ENCODE data around the gene DOC2A.

Gene DOC2A

DNA sequence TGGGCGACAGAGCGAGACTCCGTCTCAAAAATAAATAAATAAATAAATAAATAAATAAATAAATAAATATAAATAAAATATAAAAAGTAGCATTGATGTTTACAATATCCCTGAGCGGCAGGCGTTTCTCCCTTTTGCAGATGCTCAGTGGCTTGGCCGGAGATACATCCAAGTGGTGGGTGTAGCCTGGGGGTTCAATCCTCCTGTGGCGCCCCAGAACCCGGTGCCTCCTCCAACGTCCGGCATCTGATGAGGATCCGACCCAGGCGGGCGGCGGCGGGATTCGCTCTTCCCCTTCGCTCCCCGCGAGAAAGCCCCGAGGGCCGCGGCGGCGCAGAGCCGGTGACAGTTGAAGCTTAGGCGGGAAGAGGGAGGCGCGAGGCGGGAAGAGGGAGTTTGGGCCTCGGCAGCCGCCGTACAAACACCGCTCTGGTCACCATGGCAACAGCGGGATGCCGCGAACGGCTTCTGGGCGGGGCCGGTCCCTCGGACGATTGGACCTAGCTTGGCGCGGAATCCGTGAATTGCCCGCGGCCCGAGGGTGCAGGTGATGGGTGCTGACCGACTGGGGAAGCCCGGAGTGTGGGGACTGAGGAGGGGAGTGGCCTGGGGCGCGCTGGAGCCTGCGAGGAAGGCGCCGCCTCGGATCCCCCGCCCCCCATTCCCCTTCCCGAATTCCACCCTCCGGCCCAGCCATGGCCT, 42.0 kb upstream of the DOC2A start:
- intact Hi-C loops (cut with DNase I; ENCODE audit: low total_unique reads) = no loop called here
- Histone ChIP-seq H3K4me3 (peak overlapping the region; percentile 70 to 92), H3K27me3 (no peaks in the 10 kb centered on the region), H3K9me3 (no peaks in the 10 kb centered on the region), H3K36me3 (no peaks in the 10 kb centered on the region), H3K27ac (peak overlapping the region; percentile 57 to 61), H3K4me1 (peaks cover 0 to 29% (median 14%) of the 10 kb centered on the region in 4 donors)
- peak; percentile 84 to 96 for DNase-seq
- TF ChIP-seq, protein P1, sequence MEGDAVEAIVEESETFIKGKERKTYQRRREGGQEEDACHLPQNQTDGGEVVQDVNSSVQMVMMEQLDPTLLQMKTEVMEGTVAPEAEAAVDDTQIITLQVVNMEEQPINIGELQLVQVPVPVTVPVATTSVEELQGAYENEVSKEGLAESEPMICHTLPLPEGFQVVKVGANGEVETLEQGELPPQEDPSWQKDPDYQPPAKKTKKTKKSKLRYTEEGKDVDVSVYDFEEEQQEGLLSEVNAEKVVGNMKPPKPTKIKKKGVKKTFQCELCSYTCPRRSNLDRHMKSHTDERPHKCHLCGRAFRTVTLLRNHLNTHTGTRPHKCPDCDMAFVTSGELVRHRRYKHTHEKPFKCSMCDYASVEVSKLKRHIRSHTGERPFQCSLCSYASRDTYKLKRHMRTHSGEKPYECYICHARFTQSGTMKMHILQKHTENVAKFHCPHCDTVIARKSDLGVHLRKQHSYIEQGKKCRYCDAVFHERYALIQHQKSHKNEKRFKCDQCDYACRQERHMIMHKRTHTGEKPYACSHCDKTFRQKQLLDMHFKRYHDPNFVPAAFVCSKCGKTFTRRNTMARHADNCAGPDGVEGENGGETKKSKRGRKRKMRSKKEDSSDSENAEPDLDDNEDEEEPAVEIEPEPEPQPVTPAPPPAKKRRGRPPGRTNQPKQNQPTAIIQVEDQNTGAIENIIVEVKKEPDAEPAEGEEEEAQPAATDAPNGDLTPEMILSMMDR (IDR thresholded peaks at IDR 0.05) = no peak

DNA sequence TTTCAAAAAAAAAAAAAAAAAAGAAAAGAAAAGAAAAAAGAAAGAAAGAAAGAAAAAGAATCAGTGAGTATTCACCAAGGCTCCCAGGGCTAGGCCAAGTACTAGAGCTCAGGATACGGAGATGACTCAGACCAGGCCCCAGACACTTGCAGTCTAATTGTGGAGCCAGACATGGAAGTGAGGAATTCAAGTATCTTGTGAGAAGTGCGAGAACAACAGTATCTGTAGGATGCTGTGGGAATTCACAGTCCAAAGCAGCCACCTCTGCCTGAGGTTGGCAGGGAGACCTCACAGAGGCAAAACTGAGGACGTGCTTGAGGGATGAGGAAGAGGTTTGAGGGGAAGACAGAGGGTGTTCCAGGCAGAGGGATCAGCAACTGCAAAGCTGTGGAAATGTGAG, 40.7 kb upstream of the DOC2A start:
- Histone ChIP-seq H3K27me3 (peaks cover 0 to 3% of the 10 kb centered on the region in 2 donors), H3K4me3 (no peak overlapping the region), H3K9me3 (no peaks in the 10 kb centered on the region), H3K4me1 (peaks cover 0 to 29% (median 14%) of the 10 kb centered on the region in 4 donors), H3K36me3 (no peaks in the 10 kb centered on the region), H3K27ac (no peak overlapping the region)
- intact Hi-C loops (cut with DNase I; ENCODE audit: low total_unique reads) = no loop called here
- TF ChIP-seq, protein P1 (IDR thresholded peaks at IDR 0.05) = no peak
- DNase-seq = no peak

DNA sequence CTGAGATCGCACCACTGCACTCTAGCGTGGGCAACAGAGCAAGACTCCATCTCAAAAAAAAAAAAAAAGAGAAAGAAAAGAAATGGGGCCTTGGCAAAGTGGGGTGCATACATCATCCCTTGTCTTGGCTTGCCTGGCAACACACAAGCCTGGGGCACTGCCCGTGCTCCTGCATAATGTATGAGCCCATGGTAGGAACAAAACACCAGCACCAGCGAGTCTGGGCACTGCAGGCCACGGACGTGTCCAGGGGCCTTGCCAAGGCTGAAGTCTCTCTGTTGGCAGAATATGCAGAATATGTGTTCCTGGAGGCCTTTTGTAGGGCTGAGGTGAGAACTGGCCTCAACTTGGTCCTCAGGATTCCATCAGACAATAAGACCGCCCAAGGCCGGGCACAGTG, 39.0 kb upstream of the DOC2A start:
- Histone ChIP-seq H3K36me3 (no peaks in the 10 kb centered on the region), H3K27me3 (peaks cover 0 to 11% of the 10 kb centered on the region in 2 donors)
- intact Hi-C loops (cut with DNase I; ENCODE audit: low total_unique reads) = no loop called here

DNA sequence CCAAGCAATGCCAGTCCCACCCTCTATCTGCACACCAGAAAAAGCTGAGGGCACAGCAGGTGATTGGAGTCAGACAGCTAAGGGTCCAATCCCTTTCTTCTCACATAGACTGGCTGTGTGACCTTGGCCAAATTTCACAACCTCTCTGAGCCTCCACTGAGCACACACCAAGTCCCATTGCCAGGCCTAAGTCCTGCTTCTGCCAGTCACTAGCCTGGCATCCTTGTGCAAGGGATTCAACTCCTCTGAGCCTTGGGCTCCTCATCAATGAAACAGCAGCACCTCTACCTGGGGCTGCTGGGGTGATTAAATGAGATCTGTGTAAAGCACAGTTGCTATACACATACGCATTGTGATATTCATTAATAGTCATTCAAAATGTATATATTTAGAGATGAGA, 35.8 kb upstream of the DOC2A start:
- no peak overlapping the region for H3K27ac ChIP-seq
- intact Hi-C loops (cut with DNase I; ENCODE audit: low total_unique reads) = no loop called here
- TF ChIP-seq, protein P1 (IDR thresholded peaks at IDR 0.05) = no peak
- DNase-seq = no peak
- H3K4me3 ChIP-seq = no peak overlapping the region
- H3K4me1 ChIP-seq = no peaks in the 10 kb centered on the region
- H3K27me3 ChIP-seq = peaks cover 0 to 29% of the 10 kb centered on the region in 2 donors
- no peaks in the 10 kb centered on the region for H3K9me3 ChIP-seq
- no peaks in the 10 kb centered on the region for H3K36me3 ChIP-seq

More for the DNA sequence above, 39.0 kb upstream of the DOC2A start:
- peaks cover 0 to 23% (median 14%) of the 10 kb centered on the region in 4 donors for H3K4me1 ChIP-seq
- no peak overlapping the region for H3K4me3 ChIP-seq
- TF ChIP-seq, protein P1 (IDR thresholded peaks at IDR 0.05) = no peak
- no peaks in the 10 kb centered on the region for H3K9me3 ChIP-seq
- H3K27ac ChIP-seq = no peak overlapping the region
- DNase-seq = no peak

DNA sequence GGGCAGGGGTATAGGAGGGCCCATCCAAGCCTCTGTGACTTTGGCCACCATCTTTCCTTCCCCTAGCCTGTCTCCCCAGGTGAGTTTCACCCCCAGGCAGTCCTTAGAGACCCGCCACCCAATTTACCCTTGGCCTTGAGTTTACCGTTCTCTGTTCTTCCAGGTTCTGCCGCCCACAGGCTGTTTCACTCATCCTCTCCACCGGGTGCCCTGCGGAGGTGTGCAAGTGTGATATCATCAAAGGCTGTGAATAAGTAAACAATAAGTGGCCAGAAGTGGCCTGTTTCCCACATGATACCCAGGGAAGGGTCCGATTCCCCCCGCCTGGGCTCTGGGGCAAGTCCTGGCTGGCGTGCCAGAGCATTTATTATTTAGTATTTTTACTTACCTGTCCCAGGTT, 35.4 kb upstream of the DOC2A start:
- intact Hi-C loops (cut with DNase I; ENCODE audit: low total_unique reads) = no loop called here
- TF ChIP-seq, protein P1 (IDR thresholded peaks at IDR 0.05) = no peak
- Histone ChIP-seq H3K4me1 (no peaks in the 10 kb centered on the region), H3K27me3 (peaks cover 0 to 29% of the 10 kb centered on the region in 2 donors), H3K36me3 (no peaks in the 10 kb centered on the region), H3K9me3 (no peaks in the 10 kb centered on the region), H3K4me3 (no peak overlapping the region), H3K27ac (no peak overlapping the region)
- DNase-seq = no peak

Measured in tibial artery (tissue), 4 donors.